ENCODE measurements around the gene HCFC2. TPM values are rescaled to one million over a fixed set of nuclear protein-coding genes. Genes with fewer than 3 reads are reported as not detected.

HCFC2 gene
- polyA plus RNA-seq, 1 of the 3 experiments (the other 2 are of a cell fraction): 5.2 TPM

DNA sequence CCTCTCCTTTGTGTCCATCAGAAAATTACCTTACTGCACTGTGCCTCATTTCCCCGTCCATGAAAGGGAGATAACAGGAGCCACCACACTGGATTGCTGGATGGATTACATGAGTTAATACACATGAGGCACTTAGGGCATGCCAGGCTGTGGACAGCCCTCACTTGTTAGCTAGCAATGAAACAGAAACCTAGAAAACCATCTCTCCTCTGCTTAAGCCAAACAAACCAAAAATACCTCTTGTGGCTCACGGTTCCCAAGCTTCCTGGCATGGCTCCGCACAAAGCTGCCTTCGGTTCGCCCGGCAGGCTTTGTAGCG lies 660 bp upstream of the HCFC2 start (continued):
- TF ChIP-seq, protein P1, sequence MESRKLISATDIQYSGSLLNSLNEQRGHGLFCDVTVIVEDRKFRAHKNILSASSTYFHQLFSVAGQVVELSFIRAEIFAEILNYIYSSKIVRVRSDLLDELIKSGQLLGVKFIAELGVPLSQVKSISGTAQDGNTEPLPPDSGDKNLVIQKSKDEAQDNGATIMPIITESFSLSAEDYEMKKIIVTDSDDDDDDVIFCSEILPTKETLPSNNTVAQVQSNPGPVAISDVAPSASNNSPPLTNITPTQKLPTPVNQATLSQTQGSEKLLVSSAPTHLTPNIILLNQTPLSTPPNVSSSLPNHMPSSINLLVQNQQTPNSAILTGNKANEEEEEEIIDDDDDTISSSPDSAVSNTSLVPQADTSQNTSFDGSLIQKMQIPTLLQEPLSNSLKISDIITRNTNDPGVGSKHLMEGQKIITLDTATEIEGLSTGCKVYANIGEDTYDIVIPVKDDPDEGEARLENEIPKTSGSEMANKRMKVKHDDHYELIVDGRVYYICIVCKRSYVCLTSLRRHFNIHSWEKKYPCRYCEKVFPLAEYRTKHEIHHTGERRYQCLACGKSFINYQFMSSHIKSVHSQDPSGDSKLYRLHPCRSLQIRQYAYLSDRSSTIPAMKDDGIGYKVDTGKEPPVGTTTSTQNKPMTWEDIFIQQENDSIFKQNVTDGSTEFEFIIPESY (IDR thresholded peaks at IDR 0.05; ENCODE audit: borderline replicate concordance, low read depth): no peak
- TF ChIP-seq FOXJ3 (CRISPR knock-in tag; IDR thresholded peaks at IDR 0.05) (no peak), NFIC (IDR thresholded peaks at IDR 0.05; ENCODE audit: borderline replicate concordance) (no peak), RXRA (IDR thresholded peaks at IDR 0.05; ENCODE audit: borderline replicate concordance, low read depth) (no peak), MXI1 (IDR thresholded peaks at IDR 0.05; ENCODE audit: low read depth, low read length) (no peak; the same call in 1 of the 2 replicates), ELF1 (IDR thresholded peaks at IDR 0.05) (no peak), RFX5 (IDR thresholded peaks at IDR 0.05; ENCODE audit: low read length) (no peak), YY1 (IDR thresholded peaks at IDR 0.05; ENCODE audit: low read depth) (no peak), TCF12 (IDR thresholded peaks at IDR 0.05) (no peak), JUND (IDR thresholded peaks at IDR 0.05) (no peak)
- TF ChIP-seq, protein P2, sequence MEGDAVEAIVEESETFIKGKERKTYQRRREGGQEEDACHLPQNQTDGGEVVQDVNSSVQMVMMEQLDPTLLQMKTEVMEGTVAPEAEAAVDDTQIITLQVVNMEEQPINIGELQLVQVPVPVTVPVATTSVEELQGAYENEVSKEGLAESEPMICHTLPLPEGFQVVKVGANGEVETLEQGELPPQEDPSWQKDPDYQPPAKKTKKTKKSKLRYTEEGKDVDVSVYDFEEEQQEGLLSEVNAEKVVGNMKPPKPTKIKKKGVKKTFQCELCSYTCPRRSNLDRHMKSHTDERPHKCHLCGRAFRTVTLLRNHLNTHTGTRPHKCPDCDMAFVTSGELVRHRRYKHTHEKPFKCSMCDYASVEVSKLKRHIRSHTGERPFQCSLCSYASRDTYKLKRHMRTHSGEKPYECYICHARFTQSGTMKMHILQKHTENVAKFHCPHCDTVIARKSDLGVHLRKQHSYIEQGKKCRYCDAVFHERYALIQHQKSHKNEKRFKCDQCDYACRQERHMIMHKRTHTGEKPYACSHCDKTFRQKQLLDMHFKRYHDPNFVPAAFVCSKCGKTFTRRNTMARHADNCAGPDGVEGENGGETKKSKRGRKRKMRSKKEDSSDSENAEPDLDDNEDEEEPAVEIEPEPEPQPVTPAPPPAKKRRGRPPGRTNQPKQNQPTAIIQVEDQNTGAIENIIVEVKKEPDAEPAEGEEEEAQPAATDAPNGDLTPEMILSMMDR (IDR thresholded peaks at IDR 0.05): no peak

GRCh38 chr12:104064842-104065427 lies 604 bp downstream of the HCFC2 start:
- Histone ChIP-seq H3K4me3 (ENCODE audit: low read depth in 2 of 2, low read length in 1 of 2) (peak overlapping the region; percentile 94 to 98), H3K36me3 (replicated peaks in 1 of 2; ENCODE audit: control insufficient read depth in 1 of 2, insufficient read depth in 2 of 2, low read length in 1 of 2) (peaks cover 9 to 20% of the 10 kb centered on the region in 2 experiments), H4K20me1 (ENCODE audit: insufficient read depth) (no peaks in the 10 kb centered on the region), H3K4me2 (peak overlapping the region; percentile 100), H3K27ac (ENCODE audit: low read depth in 2 of 2, low read length in 1 of 2) (no peak overlapping the region; a peak in 2 of 4 replicates), H2AFZ (ENCODE audit: low read depth) (peak overlapping the region; percentile 96), H3K9me3 (no peaks in the 10 kb centered on the region), H3F3A (replicated peaks; ENCODE audit: insufficient read depth) (peaks cover 4% of the 10 kb centered on the region), H3K9ac (peak overlapping the region; percentile 74; the same call in 1 of the 2 replicates), H3K4me1 (ENCODE audit: control insufficient read depth in 1 of 2, insufficient read depth in 2 of 2, low read depth in 1 of 2, low read length in 1 of 2) (peaks cover 6 to 13% of the 10 kb centered on the region in 2 experiments; a peak in 3 of 4 replicates), H3K9me2 (no peaks in the 10 kb centered on the region), H3K79me2 (ENCODE audit: insufficient read depth) (peaks cover 29% of the 10 kb centered on the region), H3K27me3 (ENCODE audit: insufficient read depth) (no peaks in the 10 kb centered on the region)
- DNase-seq: peak; percentile 34
- ChIA-PET CTCF (interaction anchor here (1.5 to 3.1 kb wide), 2 partner anchors 10 to 44 kb away, joined by 7 to 15 read pairs; no protein-coding TSS in a partner anchor), POLR2A (interaction anchor here (0.7 to 3.1 kb wide), 3 partner anchors 9 to 135 kb away, joined by 3 to 27 read pairs (median 9); partner anchors contain the start of genes HSP90B1 and TDG)
- TF ChIP-seq RCOR1 (IDR thresholded peaks at IDR 0.05; ENCODE audit: low read length) (no peak), RAD21 (IDR thresholded peaks at IDR 0.05; ENCODE audit: low read length) (no peak), CHD2 (IDR thresholded peaks at IDR 0.05; ENCODE audit: low read length, partially characterized antibody) (no peak), FOXM1 (IDR thresholded peaks at IDR 0.05; ENCODE audit: low read depth) (no peak), RXRA (IDR thresholded peaks at IDR 0.05; ENCODE audit: borderline replicate concordance, low read depth) (no peak), RFX5 (IDR thresholded peaks at IDR 0.05; ENCODE audit: low read length) (no peak), TCF12 (IDR thresholded peaks at IDR 0.05) (no peak), SIN3A (IDR thresholded peaks at IDR 0.05; ENCODE audit: borderline replicate concordance, low read depth, low read length) (no peak)
- TF ChIP-seq, protein P3, sequence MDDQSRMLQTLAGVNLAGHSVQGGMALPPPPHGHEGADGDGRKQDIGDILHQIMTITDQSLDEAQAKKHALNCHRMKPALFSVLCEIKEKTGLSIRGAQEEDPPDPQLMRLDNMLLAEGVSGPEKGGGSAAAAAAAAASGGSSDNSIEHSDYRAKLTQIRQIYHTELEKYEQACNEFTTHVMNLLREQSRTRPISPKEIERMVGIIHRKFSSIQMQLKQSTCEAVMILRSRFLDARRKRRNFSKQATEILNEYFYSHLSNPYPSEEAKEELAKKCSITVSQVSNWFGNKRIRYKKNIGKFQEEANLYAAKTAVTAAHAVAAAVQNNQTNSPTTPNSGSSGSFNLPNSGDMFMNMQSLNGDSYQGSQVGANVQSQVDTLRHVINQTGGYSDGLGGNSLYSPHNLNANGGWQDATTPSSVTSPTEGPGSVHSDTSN (IDR thresholded peaks at IDR 0.05): no peak
- TF ChIP-seq, protein P4, sequence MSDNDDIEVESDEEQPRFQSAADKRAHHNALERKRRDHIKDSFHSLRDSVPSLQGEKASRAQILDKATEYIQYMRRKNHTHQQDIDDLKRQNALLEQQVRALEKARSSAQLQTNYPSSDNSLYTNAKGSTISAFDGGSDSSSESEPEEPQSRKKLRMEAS (IDR thresholded peaks at IDR 0.05; ENCODE audit: low read depth): no peak
- TF ChIP-seq, protein P2 (IDR thresholded peaks at IDR 0.05): no peak
- WGBS (ENCODE audit: low lambda C conversion rate): 6% methylated on average over 19 of the region's 41 CpGs
